T47D (cell line): ENCODE data around the gene APCS.

Source experiments
- DNase-seq, 2 experiments: peaks; one replicate each; pipeline versions ENCODE4 v3.0.0 to v3.0.0-alpha.2; 2011 to 2012; ENCODE audit warnings: low read depth in 1 of 2, low spot score in 1 of 2
- JUND ChIP-seq: IDR thresholded peaks from 2 replicates; pipeline ENCODE4 v1.6.1; 2012; ENCODE audit warnings: low read depth
- in situ Hi-C: cut with HindIII; loops from 2 replicates; pipeline ENCODE4 v1.10.0; 2016; ENCODE audit warnings: low sequenced_read_pairs, low pct_unique_long_range_greater_than_20kb

APCS gene

GRCh38 chr1:159587461-159587951, at the start of gene APCS:
Gene APCS, plus strand, starts transcription at chr1:159587826. Its CDS starts 96 bp downstream, at chr1:159587922.
- in situ Hi-C loops: no loop called here
- TF ChIP-seq JUND: no peak
- no peak for DNase-seq

GRCh38 chr1:159548126-159548525, 39.5 kb upstream of the APCS start:
- in situ Hi-C loops: no loop called here

DNA sequence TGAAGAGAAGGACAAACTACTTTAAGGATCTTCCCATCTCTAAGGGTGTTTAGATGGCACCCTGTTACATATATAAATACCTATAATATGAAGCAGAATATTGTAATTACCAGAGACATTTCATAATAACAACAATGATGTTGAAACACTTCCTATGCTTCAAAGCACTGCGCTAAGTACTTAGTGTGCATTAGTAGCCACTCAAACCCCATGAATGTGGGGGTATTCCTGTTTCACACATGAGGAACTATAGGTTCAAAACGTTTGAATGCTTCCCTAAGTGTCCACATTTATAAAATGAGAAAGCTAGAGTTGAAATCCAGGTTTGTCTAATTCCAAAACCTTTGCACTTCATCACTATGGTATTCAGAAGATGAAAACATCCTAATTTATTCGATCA, 33.4 kb upstream of the APCS start:
- TF ChIP-seq JUND: no peak
- DNase-seq: no peak
- in situ Hi-C loops: no loop called here

More at GRCh38 chr1:159548126-159548525, 39.5 kb upstream of the APCS start:
- TF ChIP-seq JUND: no peak
- DNase-seq: no peak

DNA sequence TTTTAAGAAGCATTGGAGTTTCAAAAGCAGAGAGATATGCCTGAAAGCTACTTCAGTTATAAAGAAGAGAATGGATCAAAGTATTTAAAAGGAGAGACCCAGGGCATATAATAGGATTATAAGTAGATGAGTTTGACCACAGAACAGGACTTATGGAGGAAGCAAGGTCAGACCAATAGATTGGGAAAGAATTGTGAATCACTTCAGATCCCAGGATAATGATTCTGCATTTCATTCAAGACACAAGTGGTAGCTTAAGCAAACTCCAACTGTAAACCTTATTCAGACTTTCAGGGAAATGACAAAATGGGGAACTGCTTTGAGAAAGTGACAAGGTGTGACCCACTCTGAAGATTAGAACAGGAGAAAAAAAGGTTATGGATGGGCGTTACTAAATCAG, 32.9 kb upstream of the APCS start:
- no peak for TF ChIP-seq JUND
- DNase-seq: no peak
- in situ Hi-C loops: no loop called here

- in situ Hi-C loops: no loop called here
- DNase-seq: no peak
- TF ChIP-seq JUND: no peak
Measured at GRCh38 chr1:159556931-159557369, 30.7 kb upstream of the APCS start.

- in situ Hi-C loops: no loop called here
Measured at GRCh38 chr1:159560599-159560998, 27.0 kb upstream of the APCS start.

DNA sequence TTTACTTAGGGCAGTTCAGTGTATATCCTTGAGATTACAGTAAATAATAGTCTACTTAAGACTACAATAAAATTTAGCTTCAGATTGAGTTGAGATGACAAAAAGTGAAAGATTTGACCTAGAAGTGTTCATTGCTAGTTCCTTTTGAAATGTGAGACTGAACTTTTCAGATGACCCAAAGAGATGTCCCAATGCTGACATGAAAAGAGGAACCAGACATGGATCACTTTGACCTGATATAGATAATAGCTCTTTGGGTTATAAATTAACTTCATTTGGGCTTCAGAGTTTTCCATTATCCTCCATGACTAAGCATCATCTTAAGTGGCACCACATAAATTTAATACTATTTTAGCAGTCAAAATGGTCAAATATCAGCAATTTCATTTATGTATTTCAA, 26.1 kb upstream of the APCS start:
- in situ Hi-C loops: no loop called here
- TF ChIP-seq JUND: no peak
- no peak for DNase-seq

More at GRCh38 chr1:159560599-159560998, 27.0 kb upstream of the APCS start:
- DNase-seq: no peak
- no peak for TF ChIP-seq JUND

- in situ Hi-C loops: no loop called here
- no peak for TF ChIP-seq JUND
- DNase-seq: no peak
Measured at GRCh38 chr1:159562680-159563079, 24.9 kb upstream of the APCS start.

GRCh38 chr1:159577446-159577845, 10.2 kb upstream of the APCS start:
- TF ChIP-seq JUND: no peak
- in situ Hi-C loops: no loop called here

GRCh38 chr1:159580340-159580739, 7.3 kb upstream of the APCS start:
- in situ Hi-C loops: no loop called here
- TF ChIP-seq JUND: no peak
- DNase-seq: no peak

More at GRCh38 chr1:159577446-159577845, 10.2 kb upstream of the APCS start:
- DNase-seq: no peak

DNA sequence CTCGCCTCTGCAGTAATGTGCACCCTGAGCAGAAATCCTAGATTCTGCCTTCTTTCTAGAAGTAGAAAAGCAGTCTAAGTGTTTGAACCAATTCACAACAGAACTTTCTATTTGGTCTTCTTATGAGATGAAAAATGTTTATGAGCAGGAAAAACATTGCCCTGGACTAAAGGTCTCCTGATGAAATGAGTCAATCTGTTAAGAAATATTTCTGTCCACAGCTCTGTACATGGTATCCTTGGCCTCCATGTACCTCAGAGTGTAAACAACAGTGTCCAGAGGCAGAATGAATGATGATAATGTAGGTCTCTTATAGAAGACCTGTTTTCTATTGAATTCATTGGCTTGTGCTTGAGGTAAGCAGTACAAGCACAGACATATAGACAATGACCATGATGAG, 6.2 kb upstream of the APCS start:
- in situ Hi-C loops: no loop called here
- no peak for DNase-seq
- no peak for TF ChIP-seq JUND

GRCh38 chr1:159584536-159584935, 3.1 kb upstream of the APCS start:
- in situ Hi-C loops: no loop called here
- no peak for DNase-seq
- no peak for TF ChIP-seq JUND

DNA sequence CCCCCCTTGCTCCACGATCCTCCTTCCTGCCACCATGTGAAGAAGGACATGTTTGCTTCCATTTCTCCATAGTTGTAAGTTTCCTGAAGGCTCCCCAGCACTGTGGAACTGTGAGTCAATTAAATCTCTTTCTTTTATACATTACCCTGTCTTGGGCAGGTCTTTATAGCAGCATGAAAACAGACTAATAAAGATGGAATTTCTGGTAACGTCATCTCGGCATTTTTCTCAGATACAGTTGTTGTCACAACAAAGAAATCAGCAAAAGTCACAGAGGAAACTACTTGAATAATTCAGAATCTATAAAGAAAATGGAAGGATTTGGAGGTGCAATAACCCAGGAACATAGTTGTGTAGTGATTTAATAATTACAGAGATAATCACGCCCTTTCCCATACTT, 4.4 kb downstream of the APCS start:
- DNase-seq: no peak
- in situ Hi-C loops: no loop called here
- TF ChIP-seq JUND: no peak
